Measurements from ENCODE around the gene UBE2Z.
"Not testable (repeated sequence)": the region's sequence is repeated elsewhere in the genome, so short reads cannot be mapped to it uniquely, and the experiment has no call there.

Gene UBE2Z

GRCh38 chr17:48908047-48908843 is at the start of gene UBE2Z:
Gene UBE2Z, plus strand, starts transcription at chr17:48908407. Its CDS starts 97 bp downstream, at chr17:48908504.
- DNase-seq (ENCODE audit: low read depth in 2 of 2): peak; percentile 76 to 78

GRCh38 chr17:48860034-48860433 is 48.2 kb upstream of the UBE2Z start:
- DNase-seq (ENCODE audit: low read depth in 2 of 2): no peak

- no peak for DNase-seq (ENCODE audit: low read depth in 2 of 2)
These were observed 47.8 kb upstream of the UBE2Z start for GRCh38 chr17:48860456-48860855.

GRCh38 chr17:48868916-48869500 is 39.2 kb upstream of the UBE2Z start:
- no peak for DNase-seq (ENCODE audit: low read depth in 2 of 2)

GRCh38 chr17:48869821-48870318 is 38.3 kb upstream of the UBE2Z start:
- no peak for DNase-seq (ENCODE audit: low read depth in 2 of 2)

GRCh38 chr17:48871035-48871550 is 37.1 kb upstream of the UBE2Z start:
- DNase-seq (ENCODE audit: low read depth in 2 of 2): no peak

GRCh38 chr17:48871551-48872351 is 36.5 kb upstream of the UBE2Z start:
- DNase-seq (ENCODE audit: low read depth in 2 of 2): no peak

GRCh38 chr17:48872409-48872808 is 35.8 kb upstream of the UBE2Z start:
- not testable (repeated sequence) for DNase-seq (ENCODE audit: low read depth in 2 of 2)

- DNase-seq (ENCODE audit: low read depth in 2 of 2): no peak
These were observed 35.0 kb upstream of the UBE2Z start for GRCh38 chr17:48873209-48873608.

GRCh38 chr17:48873696-48874443 is 34.3 kb upstream of the UBE2Z start:
- no peak for DNase-seq (ENCODE audit: low read depth in 2 of 2)

- peak; percentile 23 to 35 for DNase-seq (ENCODE audit: low read depth in 2 of 2)
These were observed 29.0 kb upstream of the UBE2Z start for GRCh38 chr17:48878920-48879898.

GRCh38 chr17:48882272-48882671 is 25.9 kb upstream of the UBE2Z start:
- DNase-seq (ENCODE audit: low read depth in 2 of 2): no peak

GRCh38 chr17:48883171-48883570 is 25.0 kb upstream of the UBE2Z start:
- no peak for DNase-seq (ENCODE audit: low read depth in 2 of 2)

GRCh38 chr17:48890086-48890485 is 18.1 kb upstream of the UBE2Z start:
- DNase-seq (ENCODE audit: low read depth in 2 of 2): no peak

GRCh38 chr17:48892940-48893645 is 15.1 kb upstream of the UBE2Z start:
- DNase-seq (ENCODE audit: low read depth in 2 of 2): no peak

- no peak for DNase-seq (ENCODE audit: low read depth in 2 of 2)
These were observed 14.3 kb upstream of the UBE2Z start for GRCh38 chr17:48893646-48894508.

GRCh38 chr17:48894886-48895285 is 13.3 kb upstream of the UBE2Z start:
- no peak for DNase-seq (ENCODE audit: low read depth in 2 of 2)

GRCh38 chr17:48901241-48901640 is 7.0 kb upstream of the UBE2Z start:
- DNase-seq (ENCODE audit: low read depth in 2 of 2): no peak

- DNase-seq (ENCODE audit: low read depth in 2 of 2): no peak
These were observed 4.8 kb upstream of the UBE2Z start for GRCh38 chr17:48903401-48903800.
